K562 (cell line): ENCODE results near the gene SERPINH1. TPM values are rescaled to one million over a fixed set of nuclear protein-coding genes. Genes with fewer than 3 reads are reported as not detected.

Source experiments
- RCOR1 ChIP-seq, 2 experiments: IDR thresholded peaks; 2 replicates each; pipeline ENCODE4 v1.6.1; 2012; ENCODE audit warnings: low read depth in 2 of 2, low read length in 2 of 2, borderline replicate concordance in 1 of 2, improper control_type of control experiment in 1 of 2
- RREB1 ChIP-seq: fragments of 250-450 bp; sonication (Bioruptor Pico); IDR thresholded peaks from 2 replicates; pipeline ENCODE4 v1.4.0; 2020
- polyA plus RNA-seq, 8 experiments: library from polyadenylated mRNA; depleted of rRNA in 4 of 8; stranded (reverse) in 5 of 8; unstranded in 3 of 8; fragments of >200 nt; fragmentation: Nextera tagmentation in 2 of 8; fragmentation: Illumina TruSeq in 1 of 8; extraction: Ambion mirVana in 2 of 8; extraction: Trizol in 1 of 8; gene quantifications; 2 replicates each; pipeline versions ENCODE4 v1.2.1 to v1.2.3, GENCODE V29; 2011 to 2014; ENCODE audit warnings: inconsistent platforms in 1 of 8, missing spikeins in 1 of 8
- total RNA-seq, 7 experiments: library from RNA; depleted of rRNA in 6 of 7; stranded (reverse); fragments of >200 nt in 6 of 7; fragmentation: Illumina TruSeq in 2 of 7; extraction: Trizol in 2 of 7; gene quantifications; 2 replicates each; pipeline versions ENCODE4 v1.2.1 to v1.2.3, GENCODE V29; 2011 to 2021; ENCODE audit warnings: low replicate concordance in 1 of 7

SERPINH1 gene
- total and polyA plus RNA-seq, 9 of the 15 experiments (the other 6 are each of a cell fraction or from before 2014, with no cell fraction given) = 2.8 to 106 (median 67.9) TPM

- no peak for TF ChIP-seq RREB1
- TF ChIP-seq RCOR1 (IDR thresholded peaks at IDR 0.05; ENCODE audit: borderline replicate concordance in 1 of 2, low read depth in 2 of 2, low read length in 2 of 2) = peak in 1 of 2 experiments; percentile 21; a peak in 1 of 4 replicates
Observed at GRCh38 chr11:75557666-75558494, 4.2 kb upstream of the SERPINH1 start (continued).
